Left colon (tissue), 2 donors: Measurements from ENCODE around the gene NIPSNAP3A. TPM values are rescaled to one million over a fixed set of nuclear protein-coding genes. Genes with fewer than 3 reads are reported as not detected.

Experiments used
- ATAC-seq: fragments of 200-7000 bp; cut with Tn5 transposase; one replicate; pipeline ENCODE4 v1.9.1; 2020; ENCODE audit warnings: mild to moderate bottlenecking, moderate library complexity
- DNase-seq, 2 donors: peaks; one replicate each; pipeline ENCODE4 v3.0.0-alpha.2; 2020
- intact Hi-C, 2 donors: fragments of 100-400 bp; cut with DNase I in 1 of 2; cut with micrococcal nuclease in 1 of 2; formaldehyde crosslinking; loops; one replicate each; pipeline versions ENCODE4 v1.11.2 to v1.14.0; 2022; cut with DNase I, micrococcal nuclease
- total RNA-seq, 2 donors: library from RNA; stranded (reverse); fragmentation: NEBNext Ultra II Directional; extraction: Animal tissue kit (Norgen Biotek cat#: 25700); gene quantifications; one replicate each; pipeline ENCODE4 v1.2.1, GENCODE V29; 2021
- donor health status: DM: no; HTN: no; CAD: no.
- donor health status: DM: yes; HTN: yes; CAD: no.

NIPSNAP3A gene
- total RNA-seq, 2 donors from 2014 or later, result 40.6 to 52.5 TPM

DNA sequence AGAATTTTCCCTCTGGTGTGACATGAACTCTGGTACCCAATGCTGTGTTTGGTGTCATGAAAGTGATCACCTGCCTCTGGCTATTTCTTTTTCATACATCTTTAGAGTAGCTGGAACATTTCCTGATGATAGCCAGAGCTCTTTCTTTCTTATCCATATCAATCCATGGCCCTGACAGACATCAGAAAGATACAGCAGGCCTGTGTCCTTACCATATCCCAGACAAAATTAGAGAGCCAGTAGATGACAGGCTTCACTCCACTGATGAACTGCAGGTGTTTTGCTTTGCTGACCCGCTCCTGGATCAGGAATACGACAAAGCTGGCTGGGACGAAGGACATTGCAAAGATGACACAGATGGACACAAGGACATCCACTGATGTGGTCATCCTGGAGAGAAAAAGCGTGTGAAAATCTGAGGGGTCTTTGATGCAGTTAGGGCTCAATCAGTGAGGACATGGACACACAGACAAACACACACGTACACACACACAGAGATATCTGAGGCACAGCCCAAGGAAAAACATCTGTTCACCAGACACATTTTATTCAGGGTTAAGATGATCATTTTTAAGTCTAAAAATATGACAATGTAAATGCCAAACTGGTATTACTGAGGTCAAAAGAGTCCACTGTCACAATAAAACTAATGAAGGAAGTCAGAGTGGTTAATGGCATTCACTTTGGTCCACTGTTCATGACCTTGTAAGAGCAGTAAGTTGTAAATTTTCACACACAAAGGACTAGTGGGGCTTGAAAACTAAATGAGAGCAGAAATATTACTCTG, 50.9 kb downstream of the NIPSNAP3A start:
- no peak for DNase-seq
- intact Hi-C loops, result no loop called here
- no peak for ATAC-seq

DNA sequence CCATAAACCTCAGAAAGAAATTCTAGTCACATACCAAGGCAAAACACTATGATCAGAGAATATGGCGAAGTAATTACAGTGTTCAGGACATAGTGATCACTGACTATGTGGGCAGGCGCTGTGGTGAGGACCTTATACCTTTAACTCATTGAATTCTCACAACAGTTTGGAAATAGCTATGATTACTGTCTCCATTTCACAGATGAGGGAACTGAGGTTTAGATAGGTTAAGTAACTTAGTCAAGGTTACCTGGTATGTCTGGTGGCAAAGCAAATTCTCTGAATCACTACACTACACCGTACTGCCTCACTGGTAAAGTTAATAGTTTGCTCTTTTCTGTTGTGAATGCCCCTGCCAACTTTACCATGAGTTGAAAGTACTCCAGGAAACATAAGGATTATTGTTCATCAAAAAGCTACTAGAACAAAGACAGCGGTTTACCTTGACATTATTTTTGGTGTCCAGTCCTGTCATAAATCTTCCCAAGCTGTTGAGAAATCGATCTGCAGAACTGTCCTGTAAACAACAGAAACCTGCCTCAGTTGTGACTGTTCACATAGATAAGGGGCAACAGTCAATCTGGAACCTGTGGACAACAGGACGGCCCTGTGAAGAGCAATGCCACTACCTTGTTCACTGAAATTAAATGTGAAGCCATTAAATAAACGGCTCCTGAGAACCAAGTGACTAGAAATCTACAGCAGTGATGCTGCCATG, 52.7 kb downstream of the NIPSNAP3A start:
- intact Hi-C loops, result no loop called here
- DNase-seq (no peak), ATAC-seq (no peak)

DNA sequence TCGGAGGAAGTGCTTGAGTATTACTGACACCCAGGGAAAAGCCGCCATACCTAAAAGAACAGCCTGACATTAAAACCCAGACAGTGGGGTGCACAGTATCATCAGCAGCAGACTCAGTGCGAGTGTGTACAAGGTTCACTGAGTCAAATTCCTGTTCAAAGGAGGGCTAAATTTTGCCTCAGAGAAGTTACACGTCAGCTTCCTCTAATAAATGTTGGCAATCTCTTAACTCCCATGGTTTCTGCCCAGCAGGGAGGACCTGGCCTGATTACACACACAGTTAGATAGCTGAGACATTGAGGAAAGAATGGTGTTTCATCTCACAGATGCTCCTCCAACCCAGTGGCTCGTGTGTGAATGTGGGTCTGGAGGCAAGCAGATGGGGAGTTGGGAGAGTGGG, 54.6 kb downstream of the NIPSNAP3A start:
- no peak for DNase-seq
- intact Hi-C loops, result no loop called here
- ATAC-seq, result no peak

DNA sequence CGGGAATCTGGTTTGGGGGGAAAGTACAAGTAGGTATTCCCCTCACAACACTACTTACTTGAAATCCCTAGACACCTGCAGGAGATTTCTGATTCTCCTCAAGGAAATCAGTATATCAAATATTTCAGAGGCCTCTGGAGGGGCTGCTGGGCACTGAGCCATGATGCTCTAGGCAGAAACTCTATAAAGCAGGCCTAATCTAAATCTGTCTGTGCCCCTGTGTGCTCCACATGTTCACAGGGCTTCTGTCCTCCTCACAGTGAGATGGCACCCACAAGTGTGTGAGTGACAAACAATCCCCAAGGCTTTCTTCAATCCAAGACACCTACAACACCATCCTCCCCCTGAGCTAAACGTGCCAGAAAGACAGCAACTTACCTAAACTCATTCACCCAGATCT, 55.4 kb downstream of the NIPSNAP3A start:
- intact Hi-C loops, result no loop called here
- no peak for DNase-seq
- no peak for ATAC-seq

DNA sequence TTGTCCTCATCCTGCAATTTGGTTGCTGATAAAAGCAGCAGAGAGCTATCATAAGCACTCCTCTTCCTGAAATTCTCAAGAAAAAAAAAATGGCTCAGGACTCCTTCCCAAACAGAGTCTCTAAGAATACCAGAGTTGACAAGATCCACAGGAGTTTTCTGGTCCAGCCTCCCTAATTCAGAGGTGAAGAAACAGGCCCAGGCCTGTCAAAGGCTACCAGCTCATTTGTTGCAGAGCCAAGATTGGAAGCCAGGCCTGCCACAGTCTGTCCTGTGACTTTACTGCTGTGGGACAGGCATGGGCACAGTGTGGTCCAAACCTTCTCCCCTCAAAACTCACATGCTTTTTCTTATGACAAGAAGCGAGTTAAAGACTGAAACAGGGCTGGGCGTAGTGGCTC, 58.0 kb downstream of the NIPSNAP3A start:
- no peak for ATAC-seq
- intact Hi-C loops, result no loop called here
- DNase-seq, result no peak

DNA sequence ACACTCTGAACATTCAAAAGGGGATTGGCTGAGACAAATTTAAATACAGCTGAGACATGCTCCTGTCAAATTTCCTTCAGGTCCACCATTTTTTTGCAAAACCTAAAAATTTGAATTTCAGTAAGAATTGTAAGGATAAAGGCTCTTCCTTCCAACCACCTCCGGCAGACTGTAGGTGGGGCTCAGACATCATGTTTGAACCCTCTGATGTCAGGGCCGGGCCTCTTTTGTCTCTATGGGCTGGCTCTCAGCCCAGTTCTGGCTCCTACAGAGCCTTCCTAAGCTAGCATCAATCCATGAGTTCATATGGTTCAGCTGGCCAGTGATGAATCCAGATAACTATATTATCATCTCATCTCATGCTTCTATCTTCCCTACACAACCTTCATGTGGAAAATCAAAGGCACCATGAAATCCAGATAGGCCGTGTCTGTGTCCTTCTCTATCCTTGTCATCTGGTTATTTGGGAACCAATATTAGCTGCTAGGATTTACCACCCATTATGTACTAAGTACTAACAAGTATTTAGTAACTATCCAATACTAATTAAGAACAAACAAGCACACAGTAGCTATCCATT, 60.6 kb downstream of the NIPSNAP3A start:
- DNase-seq, result no peak
- intact Hi-C loops, result no loop called here
- no peak for ATAC-seq

Other genes starting within 250 kb of the NIPSNAP3A start
- gene OR13F1, start 243.4 kb upstream of the NIPSNAP3A start, total RNA-seq, result not detected
- not detected for gene OR13C4, start 220.5 kb upstream of the NIPSNAP3A start, total RNA-seq
- not detected for gene OR13C3, start 210.8 kb upstream of the NIPSNAP3A start, total RNA-seq
- gene OR13C8, start 178.5 kb upstream of the NIPSNAP3A start, total RNA-seq, result not detected
- not detected for gene OR13C5, start 148.3 kb upstream of the NIPSNAP3A start, total RNA-seq
- gene OR13C2, start 142.1 kb upstream of the NIPSNAP3A start, total RNA-seq, result not detected
- not detected for gene OR13C9, start 129.5 kb upstream of the NIPSNAP3A start, total RNA-seq
- not detected for gene OR13D1, start 53.2 kb upstream of the NIPSNAP3A start, total RNA-seq
- 1 to 10 TPM in 1 of 2 donors, under 1 TPM in 1; 0.85 to 1.3 TPM for gene NIPSNAP3B, start 16.4 kb downstream of the NIPSNAP3A start, total RNA-seq
- 10 to 100 TPM; 11.8 to 44.5 TPM for gene ABCA1, start 180.5 kb downstream of the NIPSNAP3A start, total RNA-seq